ENCODE results near the gene BCAM. TPM values are rescaled to one million over a fixed set of nuclear protein-coding genes. Genes with fewer than 3 reads are reported as not detected.
A peak's percentile ranks its signal among the peaks of the same experiment; 100 is the strongest.

BCAM gene
- total and polyA plus RNA-seq, 2 experiments from 2014 or later: 34.7 to 77.1 TPM

- H3K9me2 ChIP-seq (replicated peaks; ENCODE audit: insufficient read depth): no peaks in the 10 kb centered on the region
- no peak overlapping the region for H3K4me3 ChIP-seq
- no peak overlapping the region for H3K27ac ChIP-seq
- DNase-seq (ENCODE audit: low spot score): no peak
- peaks cover 76% of the 10 kb centered on the region for H4K20me1 ChIP-seq (ENCODE audit: insufficient read depth, poor library complexity, severe bottlenecking)
- no peaks in the 10 kb centered on the region for H3K36me3 ChIP-seq (replicated peaks; ENCODE audit: insufficient read depth, low read depth)
- no peaks in the 10 kb centered on the region for H3K27me3 ChIP-seq
- H3K4me1 ChIP-seq (ENCODE audit: insufficient read depth): peaks cover 26% of the 10 kb centered on the region
- WGBS (ENCODE audit: low lambda C conversion rate, missing lambda C conversion rate): 96% methylated on average over 2 of the region's 2 CpGs
- H3K4me2 ChIP-seq: no peak overlapping the region
- no peaks in the 10 kb centered on the region for H3K9me3 ChIP-seq (ENCODE audit: low read depth)
- peaks cover 93% of the 10 kb centered on the region for H3K79me2 ChIP-seq
- TF ChIP-seq EZH2phosphoT487 (IDR thresholded peaks at IDR 0.05; ENCODE audit: low read depth, severe bottlenecking, unreplicated experiment) (no peak), EZH2 (IDR thresholded peaks at IDR 0.05; ENCODE audit: borderline replicate concordance) (no peak), CTCF (IDR thresholded peaks at IDR 0.05; ENCODE audit: poor library complexity) (no peak)
- no peak overlapping the region for H2AFZ ChIP-seq
Measured at GRCh38 chr19:44851427-44851826, 42.5 kb downstream of the BCAM start.

- Histone ChIP-seq H3K9me2 (replicated peaks; ENCODE audit: insufficient read depth) (no peaks in the 10 kb centered on the region), H3K36me3 (replicated peaks; ENCODE audit: insufficient read depth, low read depth) (no peaks in the 10 kb centered on the region), H3K4me1 (ENCODE audit: insufficient read depth) (peaks cover 7% of the 10 kb centered on the region), H3K27me3 (no peaks in the 10 kb centered on the region), H3K27ac (no peak overlapping the region), H3K4me3 (no peak overlapping the region), H3K4me2 (no peak overlapping the region), H3K79me2 (peaks cover 96% of the 10 kb centered on the region), H4K20me1 (ENCODE audit: insufficient read depth, poor library complexity, severe bottlenecking) (peaks cover 88% of the 10 kb centered on the region), H2AFZ (no peak overlapping the region), H3K9me3 (ENCODE audit: low read depth) (no peaks in the 10 kb centered on the region)
- TF ChIP-seq EZH2phosphoT487 (IDR thresholded peaks at IDR 0.05; ENCODE audit: low read depth, severe bottlenecking, unreplicated experiment) (no peak), CTCF (IDR thresholded peaks at IDR 0.05; ENCODE audit: poor library complexity) (no peak), EZH2 (IDR thresholded peaks at IDR 0.05; ENCODE audit: borderline replicate concordance) (no peak)
- WGBS (ENCODE audit: low lambda C conversion rate, missing lambda C conversion rate): 96% methylated on average over 1 of the region's 1 CpG
- no peak for DNase-seq (ENCODE audit: low spot score)
Measured at GRCh38 chr19:44855606-44856005, 46.7 kb downstream of the BCAM start.

- H3K9me2 ChIP-seq (replicated peaks; ENCODE audit: insufficient read depth): no peaks in the 10 kb centered on the region
- no peaks in the 10 kb centered on the region for H3K9me3 ChIP-seq (ENCODE audit: low read depth)
- no peak for TF ChIP-seq EZH2phosphoT487 (IDR thresholded peaks at IDR 0.05; ENCODE audit: low read depth, severe bottlenecking, unreplicated experiment)
- TF ChIP-seq CTCF (IDR thresholded peaks at IDR 0.05; ENCODE audit: poor library complexity): no peak
- TF ChIP-seq EZH2 (IDR thresholded peaks at IDR 0.05; ENCODE audit: borderline replicate concordance): no peak
- no peaks in the 10 kb centered on the region for H3K27me3 ChIP-seq
- peak overlapping the region; percentile 34 for H3K27ac ChIP-seq
- no peaks in the 10 kb centered on the region for H3K36me3 ChIP-seq (replicated peaks; ENCODE audit: insufficient read depth, low read depth)
- no peak overlapping the region for H2AFZ ChIP-seq
- WGBS (ENCODE audit: low lambda C conversion rate, missing lambda C conversion rate): 76% methylated on average over 10 of the region's 10 CpGs
- DNase-seq (ENCODE audit: low spot score): no peak
- peaks cover 95% of the 10 kb centered on the region for H3K79me2 ChIP-seq
- no peak overlapping the region for H3K4me3 ChIP-seq
- H3K4me1 ChIP-seq (ENCODE audit: insufficient read depth): peaks cover 5% of the 10 kb centered on the region
- no peak overlapping the region for H3K4me2 ChIP-seq
- peaks cover 80% of the 10 kb centered on the region for H4K20me1 ChIP-seq (ENCODE audit: insufficient read depth, poor library complexity, severe bottlenecking)
Measured at GRCh38 chr19:44856421-44857083, 47.6 kb downstream of the BCAM start.

Measured in hepatocyte (in vitro differentiated cells).